Endothelial cell of umbilical vein (primary cell): Measurements from ENCODE around the gene UBD. TPM values are rescaled to one million over a fixed set of nuclear protein-coding genes. Genes with fewer than 3 reads are reported as not detected.

Experiments used
- BruUV-seq: library from RNA; stranded (reverse); fragments of 400-500 nt; replicated peaks from 2 replicates; lab custom pipeline; 2021; lab: Mats Ljungman, UMichigan
- CTCF ChIA-PET: fragments of 300-600, 350-600 bp; sonication (Branson Sonifier 250); formaldehyde crosslinking; loops from one replicate; lab custom pipeline; 2021; ENCODE audit warnings: antibody characterized with exemption, inconsistent platforms; lab: Charles Lee
- POLR2A ChIA-PET: fragments of 300-600, 350-600 bp; sonication (Branson Sonifier 250); formaldehyde crosslinking; loops from one replicate; lab custom pipeline; 2021; ENCODE audit warnings: antibody characterized with exemption, inconsistent platforms; lab: Charles Lee
- DNase-seq: peaks from one replicate; pipeline ENCODE4 v3.0.0-alpha.2; 2011; ENCODE audit warnings: low read depth, low spot score
- FAIRE-seq: peaks from 2 replicates; lab custom pipeline; 2011; peaks lifted over from hg19 to GRCh38; lab: Jason Lieb, UNC
- H2AFZ ChIP-seq: 2 replicates; pipeline ENCODE4 v1.6.0; 2012; ENCODE audit warnings: low read depth, low read length, control low read depth, inconsistent platforms
- H3K27ac ChIP-seq: 2 replicates; pipeline ENCODE4 v1.5.1; 2011; ENCODE audit warnings: low read depth, mild to moderate bottlenecking, control low read depth, low read length, moderate library complexity; ENCODE audit not compliant: insufficient read depth
- H3K27me3 ChIP-seq, 2 experiments: 2 replicates each; pipeline versions ENCODE4 v1.6.0 to v1.6.1; 2011; ENCODE audit warnings: low read length in 2 of 2, mixed read lengths in 1 of 2; ENCODE audit not compliant: control insufficient read depth in 2 of 2, insufficient read depth in 2 of 2
- H3K36me3 ChIP-seq, 2 experiments: 2 replicates in 1 of 2; 3 replicates in 1 of 2; pipeline ENCODE4 v1.5.1; 2011; ENCODE audit warnings: low read length in 2 of 2, mild to moderate bottlenecking in 1 of 2, moderate library complexity in 1 of 2; ENCODE audit not compliant: control insufficient read depth in 2 of 2, insufficient read depth in 2 of 2; ENCODE audit errors: extremely low read depth in 1 of 2
- H3K4me1 ChIP-seq: 3 replicates; pipeline ENCODE4 v1.5.1; 2011; ENCODE audit warnings: mild to moderate bottlenecking, low read length; ENCODE audit not compliant: control insufficient read depth, insufficient read depth; ENCODE audit errors: extremely low read depth
- H3K4me2 ChIP-seq: 2 replicates; pipeline ENCODE4 v1.6.1; 2011; ENCODE audit warnings: low read length, control low read depth, mixed read lengths; ENCODE audit not compliant: insufficient read depth
- H3K4me3 ChIP-seq, 3 experiments: fragments of 200-600 bp in 1 of 3; sonication (generic), shearing (Covaris generic) in 1 of 3; replicated peaks in 1 of 3; 2 replicates each; pipeline ENCODE4 v1.5.1; 2011 to 2016; ENCODE audit warnings: control low read depth in 3 of 3, low read length in 3 of 3, mild to moderate bottlenecking in 2 of 3, inconsistent platforms in 1 of 3, low read depth in 1 of 3, moderate library complexity in 1 of 3; ENCODE audit not compliant: insufficient read depth in 1 of 3
- H3K79me2 ChIP-seq: 2 replicates; pipeline ENCODE4 v1.6.0; 2012; ENCODE audit warnings: low read length, inconsistent platforms; ENCODE audit not compliant: control insufficient read depth, insufficient read depth
- H3K9ac ChIP-seq: replicated peaks from 2 replicates; pipeline ENCODE3; 2011; ENCODE audit warnings: low read length, control low read depth; ENCODE audit not compliant: insufficient read depth; ENCODE audit errors: extremely low read depth
- H3K9me1 ChIP-seq: replicated peaks from 3 replicates; pipeline ENCODE4 v1.6.0; 2011; ENCODE audit warnings: mild to moderate bottlenecking, low read length; ENCODE audit not compliant: control insufficient read depth, insufficient read depth; ENCODE audit errors: extremely low read depth
- H3K9me3 ChIP-seq: replicated peaks from 2 replicates; pipeline ENCODE4 v1.5.1; 2012; ENCODE audit warnings: low read length, inconsistent platforms; ENCODE audit not compliant: control insufficient read depth, insufficient read depth
- H4K20me1 ChIP-seq: replicated peaks from 2 replicates; pipeline ENCODE3; 2011; ENCODE audit warnings: mild to moderate bottlenecking, low read length; ENCODE audit not compliant: control insufficient read depth, insufficient read depth; ENCODE audit errors: extremely low read depth
- CTCF ChIP-seq, 2 donors: IDR thresholded peaks; 1 replicate in 1 of 2; 2 replicates in 1 of 2; pipeline ENCODE4 v1.5.1; 2011; ENCODE audit warnings: low read length in 2 of 2, mild to moderate bottlenecking in 2 of 2, moderate library complexity in 2 of 2, control low read depth in 1 of 2, inconsistent platforms in 1 of 2, low read depth in 1 of 2; ENCODE audit not compliant: insufficient read depth in 1 of 2; ENCODE audit errors: extremely low read depth in 1 of 2
- EZH2 ChIP-seq: IDR thresholded peaks from 2 replicates; pipeline ENCODE4 v1.6.1; 2012; ENCODE audit warnings: borderline replicate concordance, low read depth, mild to moderate bottlenecking, moderate library complexity, low read length, inconsistent platforms; ENCODE audit not compliant: severe bottlenecking
- FOS ChIP-seq: IDR thresholded peaks from 2 replicates; pipeline ENCODE4 v1.6.1; 2011; ENCODE audit warnings: mild to moderate bottlenecking, low read length, moderate library complexity, borderline replicate concordance; ENCODE audit not compliant: insufficient read depth
- GATA2 ChIP-seq: IDR thresholded peaks from 2 replicates; pipeline ENCODE4 v1.7.0; 2011; ENCODE audit warnings: low read depth, mild to moderate bottlenecking, moderate library complexity, mixed read lengths, low read length; ENCODE audit not compliant: insufficient read length, insufficient read depth
- JUN ChIP-seq: IDR thresholded peaks from 2 replicates; pipeline ENCODE4 v1.6.1; 2011; ENCODE audit warnings: borderline replicate concordance, low read depth; ENCODE audit not compliant: insufficient read length, insufficient read depth
- MAX ChIP-seq: IDR thresholded peaks from 2 replicates; pipeline ENCODE4 v1.6.1; 2011; ENCODE audit not compliant: insufficient read depth, insufficient read length
- MYC ChIP-seq: IDR thresholded peaks from one replicate; pipeline ENCODE4 v1.6.1; 2011; ENCODE audit warnings: mild to moderate bottlenecking, low read depth, low read length
- POLR2A ChIP-seq: IDR thresholded peaks from 2 replicates; pipeline ENCODE4 v1.6.1; 2012; ENCODE audit warnings: low read depth, mild to moderate bottlenecking, control low read depth, low read length
- POLR2AphosphoS5 ChIP-seq: IDR thresholded peaks from 2 replicates; pipeline ENCODE4 v1.6.1; 2012; ENCODE audit warnings: low read depth, mild to moderate bottlenecking, control low read depth, low read length, moderate library complexity; ENCODE audit not compliant: insufficient read depth
- dilution Hi-C: fragments of 300-500 bp; cut with MboI; formaldehyde crosslinking; loops from one replicate; pipeline ENCODE4 v1.15.0; 2019; ENCODE audit warnings: low sequenced_read_pairs; ENCODE audit not compliant: extremely low pct_ligation_motif_present
- intact Hi-C: fragments of 100-400 bp; cut with micrococcal nuclease; formaldehyde crosslinking; loops from one replicate; pipeline ENCODE4 v1.10.0; 2022
- polyA plus RNA-seq, 4 experiments: library from polyadenylated mRNA; depleted of rRNA in 3 of 4; stranded (reverse) in 3 of 4; unstranded in 1 of 4; fragments of >200 nt; gene quantifications; 2 replicates each; pipeline versions ENCODE4 v1.2.1 to v1.2.3, GENCODE V29; 2011 to 2012; ENCODE audit warnings: missing spikeins in 1 of 4
- total RNA-seq: library from RNA; stranded (reverse); gene quantifications from 2 replicates; pipeline ENCODE4 v1.2.3, GENCODE V29; 2021

UBD gene
- total and polyA plus RNA-seq, 2 donors (not counting 3 experiments of a cell fraction or from before 2014, with no cell fraction given) = 0.10 to 0.31 TPM

- Histone ChIP-seq H2AFZ (no peak overlapping the region), H3K27me3 (no peaks in the 10 kb centered on the region), H3K9ac (no peak overlapping the region), H4K20me1 (no peaks in the 10 kb centered on the region), H3K9me3 (no peaks in the 10 kb centered on the region), H3K9me1 (no peaks in the 10 kb centered on the region), H3K4me2 (no peak overlapping the region), H3K79me2 (no peaks in the 10 kb centered on the region), H3K4me1 (no peaks in the 10 kb centered on the region), H3K36me3 (no peaks in the 10 kb centered on the region), H3K27ac (no peak overlapping the region), H3K4me3 (no peak overlapping the region)
- TF ChIP-seq JUN (no peak), FOS (no peak), GATA2 (no peak), MAX (no peak), POLR2A (no peak), POLR2AphosphoS5 (no peak), EZH2 (no peak), CTCF (IDR thresholded peaks at IDR 0.05; ENCODE audit: extremely low read depth in 1 of 2, insufficient read depth in 1 of 2, low read depth in 1 of 2, low read length in 2 of 2) (no peak), MYC (no peak)
- FAIRE-seq (no peak), DNase-seq (no peak)
- intact Hi-C loops (loop anchor here (5.0 kb wide), 1 partner anchor 765 kb away; no protein-coding TSS in a partner anchor), dilution Hi-C loops (no loop called here)
- ChIA-PET CTCF (no interaction called here), POLR2A (no interaction called here)
- no TSS peak for BruUV-seq
Observed at GRCh38 chr6:29527564-29527963, 32.0 kb downstream of the UBD start.
